Activated CD4-positive, alpha-beta T cell treated with anti-CD3 and anti-CD28 coated beads, Interleukin-2, amount 50 U/mL, for 1 hour (primary cell): ENCODE results near the gene ARHGAP23.

Experiments used
- DNase-seq: peaks from one replicate; pipeline ENCODE4 v3.0.0-alpha.2; 2020

Gene ARHGAP23

GRCh38 chr17:38532451-38532850 lies 104.2 kb downstream of the ARHGAP23 start:
- no peak for DNase-seq

- DNase-seq: no peak
Observed at GRCh38 chr17:38533241-38533640, 105.0 kb downstream of the ARHGAP23 start.

DNA sequence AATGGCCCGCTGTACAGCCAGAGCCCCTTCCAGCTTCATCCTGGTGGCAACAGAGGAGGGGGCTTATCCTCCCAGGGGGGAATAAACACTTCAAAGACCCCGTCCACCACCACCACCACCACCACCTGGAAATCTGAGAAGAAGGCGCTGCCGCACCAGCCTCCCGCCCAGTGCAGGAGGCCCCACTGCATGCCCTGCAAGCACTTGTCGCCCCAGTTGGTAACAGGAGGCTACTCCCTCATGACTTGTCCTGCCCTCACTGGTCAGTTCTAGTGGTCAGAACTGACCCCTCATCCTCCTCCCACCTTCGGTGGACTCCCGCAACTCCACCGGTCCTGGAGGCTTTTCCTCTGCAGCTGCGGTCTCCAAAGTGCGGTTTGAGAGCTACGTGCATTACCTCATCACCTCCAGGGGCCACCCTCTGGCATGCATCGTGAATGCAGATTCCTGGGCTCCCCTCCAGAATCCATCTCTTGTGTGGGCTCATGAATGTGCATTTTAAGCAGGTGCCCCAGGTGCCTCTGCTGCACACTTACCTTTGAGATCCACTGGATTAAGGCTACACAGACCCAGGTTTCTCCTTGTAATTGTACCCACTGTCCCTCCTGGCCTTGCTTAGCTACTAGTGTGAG lies 105.7 kb downstream of the ARHGAP23 start:
- no peak for DNase-seq

DNA sequence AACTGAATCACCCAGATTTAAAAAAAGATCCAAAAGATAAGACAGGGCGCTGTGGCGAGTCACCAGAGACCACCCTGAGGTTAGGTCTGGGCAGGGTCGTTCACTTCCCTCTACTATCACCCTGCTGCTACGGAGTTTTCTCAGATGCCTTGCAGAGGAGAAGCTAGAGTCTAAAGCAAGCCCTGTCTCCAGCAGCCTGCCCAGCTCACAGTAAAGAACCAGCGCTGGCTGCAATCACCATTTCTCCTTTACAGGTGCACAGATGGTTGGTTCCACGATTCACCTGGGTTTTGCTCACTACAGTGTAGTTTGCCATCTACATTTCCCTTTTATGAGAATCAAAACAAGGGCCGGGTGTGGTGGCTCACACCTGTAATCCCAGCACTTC lies 106.2 kb downstream of the ARHGAP23 start:
- no peak for DNase-seq

- no peak for DNase-seq
Observed at GRCh38 chr17:38535886-38536285, 107.6 kb downstream of the ARHGAP23 start.

GRCh38 chr17:38536661-38537060 lies 108.4 kb downstream of the ARHGAP23 start:
- no peak for DNase-seq

- no peak for DNase-seq
Observed at GRCh38 chr17:38538906-38539305, 110.6 kb downstream of the ARHGAP23 start.

GRCh38 chr17:38539386-38539785 lies 111.1 kb downstream of the ARHGAP23 start:
- DNase-seq: no peak

DNA sequence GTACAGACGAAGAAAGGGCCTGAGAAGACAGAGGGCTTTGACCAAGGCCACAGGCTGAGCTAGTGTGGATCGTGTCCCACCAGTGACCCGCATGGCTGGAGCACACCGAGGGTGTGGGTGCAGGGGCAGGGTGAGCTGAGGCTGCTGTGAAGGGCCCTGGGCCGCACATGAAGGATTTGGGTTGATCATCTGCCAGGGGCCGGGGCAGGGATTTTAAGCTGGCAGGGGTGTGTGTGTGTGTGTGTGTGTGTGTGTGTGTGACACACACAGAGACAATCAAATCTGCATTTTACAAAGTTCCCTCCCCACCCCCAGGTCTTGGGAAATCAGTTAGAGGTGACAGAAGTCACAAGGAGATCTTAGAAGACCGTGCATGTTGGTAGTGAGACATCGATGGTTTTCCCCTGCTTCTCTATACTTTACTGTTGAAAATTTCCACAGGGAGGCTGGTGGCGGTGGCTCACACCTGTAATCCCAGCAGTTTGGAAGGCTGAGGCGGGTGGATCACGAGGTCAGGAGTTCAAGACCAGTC lies 112.3 kb downstream of the ARHGAP23 start:
- no peak for DNase-seq

GRCh38 chr17:38541281-38541680 lies 113.0 kb downstream of the ARHGAP23 start:
- DNase-seq: no peak

GRCh38 chr17:38542286-38542685 lies 114.0 kb downstream of the ARHGAP23 start:
- no peak for DNase-seq

DNA sequence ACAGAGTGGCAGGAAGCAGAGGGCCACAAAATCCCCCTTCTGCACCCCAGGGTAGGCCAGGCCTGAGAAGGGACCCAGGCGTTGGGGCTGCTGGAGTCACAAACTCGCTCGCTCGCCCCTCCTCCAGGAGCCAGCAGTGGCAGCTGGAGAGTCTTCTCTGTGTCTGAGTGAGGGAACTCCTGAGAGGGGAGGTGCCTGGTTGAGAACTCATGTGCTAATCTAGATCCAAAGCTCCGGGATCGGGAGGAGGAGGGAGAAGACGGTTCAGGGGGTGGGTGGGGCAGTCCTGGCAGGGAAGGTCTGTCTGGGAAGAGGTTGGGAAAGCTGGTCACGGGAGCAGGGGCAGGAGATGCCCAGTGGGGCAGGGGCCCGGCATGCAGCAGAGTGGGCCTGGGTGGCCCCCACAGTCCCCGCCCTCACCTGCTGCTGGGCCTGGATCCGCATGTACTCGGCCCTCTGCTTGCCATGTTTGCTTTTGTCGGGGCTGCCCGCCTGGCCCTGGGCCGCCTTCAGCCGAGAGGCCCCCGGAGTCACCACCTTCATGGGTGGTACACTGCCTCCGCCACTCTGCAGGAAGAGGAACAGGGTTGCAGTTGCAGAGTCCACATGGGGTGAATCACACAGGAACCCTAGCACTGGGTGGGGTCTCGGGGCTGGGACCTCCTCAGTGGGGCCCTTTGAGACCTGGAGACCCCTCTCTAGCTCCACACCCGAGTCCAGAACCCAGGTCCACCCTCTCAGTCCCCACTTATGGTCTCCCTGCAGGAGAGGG lies 115.3 kb downstream of the ARHGAP23 start:
- no peak for DNase-seq

GRCh38 chr17:38544175-38544838 lies 116.0 kb downstream of the ARHGAP23 start:
- DNase-seq: no peak

DNA sequence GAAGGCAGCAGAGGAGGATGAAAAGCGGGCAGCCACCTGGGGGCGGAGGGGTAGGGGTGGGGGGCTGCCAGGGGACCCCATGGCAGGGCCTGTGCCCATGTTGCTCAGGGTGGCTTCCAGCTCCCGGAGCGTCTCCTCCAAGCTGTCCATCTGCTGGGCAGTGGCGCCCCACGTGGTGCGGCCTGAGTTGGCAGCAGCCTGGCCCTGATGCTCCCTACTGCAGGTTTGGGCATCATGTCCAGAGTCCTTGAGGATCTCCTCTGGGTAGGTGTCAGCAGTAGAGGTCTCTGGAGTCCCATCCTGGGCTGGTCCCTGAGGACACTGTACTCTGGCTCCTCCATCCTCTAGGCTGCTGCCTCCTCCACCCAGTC lies 116.6 kb downstream of the ARHGAP23 start:
- DNase-seq: no peak

DNA sequence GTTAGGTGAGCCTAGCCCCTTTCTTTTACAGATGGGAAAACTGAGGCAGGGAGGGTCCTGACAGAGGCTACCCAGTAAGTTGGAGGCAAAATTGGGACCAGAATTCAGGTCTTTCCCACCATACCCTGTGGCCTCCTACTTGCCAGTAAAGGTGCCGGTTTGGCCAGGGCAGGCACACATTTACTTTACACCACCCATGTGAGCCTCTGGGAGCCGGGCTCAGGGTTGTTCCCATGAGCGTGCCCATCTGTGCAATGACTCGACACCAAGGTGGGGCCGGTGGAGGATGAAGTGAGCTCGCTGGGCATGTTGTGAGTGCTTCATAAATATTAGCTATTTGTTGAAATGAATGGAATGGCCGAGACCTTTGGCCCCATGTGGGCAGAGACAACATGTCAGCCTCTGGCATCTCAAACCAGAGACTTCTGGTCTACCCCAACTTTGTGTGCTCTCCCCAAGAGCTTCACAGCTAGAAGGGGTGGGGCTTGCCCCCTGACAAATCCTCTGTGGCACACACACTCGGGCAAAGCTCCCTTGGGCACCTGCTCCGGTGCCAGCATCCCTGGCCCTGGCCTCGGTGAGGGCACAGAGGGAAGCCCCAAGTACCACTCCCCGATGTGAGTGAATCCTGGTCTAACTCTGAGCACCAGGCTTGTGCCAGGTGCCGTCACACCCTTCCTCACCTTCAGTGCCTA lies 117.4 kb downstream of the ARHGAP23 start:
- DNase-seq: no peak

- DNase-seq: no peak
Observed at GRCh38 chr17:38546396-38546795, 118.1 kb downstream of the ARHGAP23 start.

DNA sequence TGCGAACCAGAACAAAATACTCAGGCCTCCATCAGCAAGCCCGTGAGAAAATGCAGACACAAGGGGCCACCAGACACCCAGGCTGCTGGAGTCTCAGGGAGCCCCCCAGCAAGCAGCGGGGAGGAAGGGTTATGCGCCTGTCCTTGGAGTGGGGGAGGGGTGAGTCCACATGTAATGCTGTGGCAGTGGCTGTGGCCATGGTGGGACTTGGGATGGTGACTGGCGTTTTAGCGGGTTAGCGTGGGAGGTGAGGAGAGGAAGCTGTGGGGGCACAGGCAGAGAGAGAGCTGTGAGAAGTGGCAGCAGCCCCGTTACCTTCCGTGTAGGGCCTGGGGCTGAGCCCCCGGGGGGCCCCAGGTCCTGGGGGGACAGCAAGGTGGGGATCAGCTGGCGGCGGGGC lies 119.2 kb downstream of the ARHGAP23 start:
- DNase-seq: no peak

DNA sequence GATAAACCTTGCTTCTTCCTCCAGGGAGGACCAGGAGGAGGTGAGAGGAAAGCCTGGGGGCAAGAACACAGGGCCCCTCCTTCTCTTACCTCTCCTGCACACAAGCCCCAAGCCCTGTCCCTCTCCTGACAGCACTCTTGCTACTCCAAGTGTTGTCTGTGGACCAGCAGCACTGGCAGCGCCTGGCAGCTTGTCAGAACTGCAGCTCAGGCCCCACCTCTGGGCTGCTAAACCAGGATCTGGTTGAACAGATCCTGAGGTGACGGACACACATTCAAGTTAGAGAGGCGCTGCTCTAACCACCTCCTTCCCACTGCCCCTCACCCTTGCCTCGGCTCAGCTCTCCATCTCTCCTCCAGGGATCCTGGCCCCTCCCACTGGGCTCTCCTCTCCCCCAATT lies 121.0 kb downstream of the ARHGAP23 start:
- no peak for DNase-seq

DNA sequence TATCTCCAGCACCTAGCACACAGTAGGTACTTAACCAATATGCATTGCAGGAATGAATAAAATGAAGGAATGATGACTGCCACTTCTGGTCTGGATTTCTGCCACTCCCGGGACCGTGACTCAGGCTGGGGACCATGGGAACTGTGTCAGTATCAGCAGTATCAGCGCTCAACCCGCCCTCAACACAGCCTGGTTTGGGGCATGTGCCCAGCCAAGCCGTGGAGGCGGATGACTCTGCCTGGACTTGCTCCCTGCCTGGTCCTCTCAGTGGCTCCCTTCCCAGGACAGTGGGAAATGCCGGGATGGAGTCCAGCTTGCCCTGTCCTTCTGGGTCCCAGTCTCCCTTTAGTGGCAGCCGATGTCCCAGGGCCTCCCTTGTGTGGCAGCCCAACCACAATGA lies 122.4 kb downstream of the ARHGAP23 start:
- DNase-seq: no peak

GRCh38 chr17:38551121-38551520 lies 122.9 kb downstream of the ARHGAP23 start:
- DNase-seq: no peak

GRCh38 chr17:38552343-38552742 lies 124.1 kb downstream of the ARHGAP23 start:
- no peak for DNase-seq

- DNase-seq: no peak
Observed at GRCh38 chr17:38554430-38555350, 126.4 kb downstream of the ARHGAP23 start.
